GM18508 (cell line): ENCODE results near the gene TCEAL5.
"Not testable (repeated sequence)": the region's sequence is repeated elsewhere in the genome, so short reads cannot be mapped to it uniquely, and the experiment has no call there.

Experiments
- ATAC-seq: cut with Tn5 transposase; IDR thresholded peaks from one replicate; pipeline ENCODE4 v1.9.1; 2021; ENCODE audit warnings: moderate number of reproducible peaks; ENCODE audit not compliant: insufficient read depth, unreplicated experiment

TCEAL5 gene

GRCh38 chrX:103276581-103277002 is at the start of gene TCEAL5:
Gene TCEAL5 (minus strand): TSS chrX:103276750. CDS start chrX:103274563, 2,187 bp downstream.
- no peak for ATAC-seq

GRCh38 chrX:103311399-103311780 is 34.8 kb upstream of the TCEAL5 start:
- no peak for ATAC-seq

- peak; percentile 82 for ATAC-seq
These were observed 34.2 kb upstream of the TCEAL5 start, which contains the start of gene BEX2 for GRCh38 chrX:103310555-103311398. Gene BEX2 (minus strand): TSS chrX:103310990. CDS start chrX:103309976, 1,014 bp downstream.

GRCh38 chrX:103309860-103310554 is 33.5 kb upstream of the TCEAL5 start:
- ATAC-seq, result no peak

- ATAC-seq, result not testable (repeated sequence)
These were observed 29.1 kb upstream of the TCEAL5 start for GRCh38 chrX:103305666-103306065.

- no peak for ATAC-seq
These were observed 28.2 kb upstream of the TCEAL5 start for GRCh38 chrX:103304705-103305104.

GRCh38 chrX:103293118-103293517 is 16.6 kb upstream of the TCEAL5 start:
- no peak for ATAC-seq

- ATAC-seq, result no peak
These were observed 3.1 kb upstream of the TCEAL5 start for GRCh38 chrX:103279624-103280023.

- ATAC-seq, result no peak
These were observed 493 bp downstream of the TCEAL5 start for GRCh38 chrX:103275947-103276567.

- ATAC-seq, result no peak
These were observed 2.3 kb downstream of the TCEAL5 start for GRCh38 chrX:103274284-103274683.

GRCh38 chrX:103258275-103258674 is 18.3 kb downstream of the TCEAL5 start:
- no peak for ATAC-seq

GRCh38 chrX:103256651-103257050 is 19.9 kb downstream of the TCEAL5 start:
- no peak for ATAC-seq

- ATAC-seq, result peak; percentile 71
These were observed 21.5 kb downstream of the TCEAL5 start, which contains the start of gene TCEAL8 for GRCh38 chrX:103254921-103255493. Gene TCEAL8 (minus strand): TSS chrX:103255155. CDS start chrX:103253979, 1,176 bp downstream.

- no peak for ATAC-seq
These were observed 22.3 kb downstream of the TCEAL5 start for GRCh38 chrX:103254171-103254824.

GRCh38 chrX:103253608-103254007 is 22.9 kb downstream of the TCEAL5 start:
- ATAC-seq, result no peak

GRCh38 chrX:103250977-103251376 is 25.6 kb downstream of the TCEAL5 start:
- no peak for ATAC-seq

GRCh38 chrX:103249805-103250204 is 26.7 kb downstream of the TCEAL5 start:
- ATAC-seq, result no peak

GRCh38 chrX:103248553-103248952 is 28.0 kb downstream of the TCEAL5 start:
- ATAC-seq, result no peak

- no peak for ATAC-seq
These were observed 36.4 kb downstream of the TCEAL5 start for GRCh38 chrX:103240155-103240554.

- no peak for ATAC-seq
These were observed 40.3 kb downstream of the TCEAL5 start for GRCh38 chrX:103236296-103236695.
